H9 (cell line): ENCODE measurements around the gene CEP85L. TPM values are rescaled to one million over a fixed set of nuclear protein-coding genes. Genes with fewer than 3 reads are reported as not detected.

Experiments
- DNase-seq: peaks from one replicate; pipeline ENCODE4 v3.0.0-alpha.2; 2017
- H2AFZ ChIP-seq: one replicate; pipeline ENCODE4 v1.6.1; 2013; ENCODE audit warnings: mild to moderate bottlenecking, low read length, control low read depth, moderate library complexity
- H2AK5ac ChIP-seq: 2 replicates; pipeline ENCODE4 v1.6.1; 2013; ENCODE audit warnings: low read length, control low read depth, mixed read lengths; ENCODE audit not compliant: insufficient read length
- H2BK120ac ChIP-seq: one replicate; pipeline ENCODE4 v1.6.1; 2013; ENCODE audit warnings: low read depth, mild to moderate bottlenecking, low read length, control low read depth, inconsistent platforms; ENCODE audit not compliant: poor library complexity, severe bottlenecking
- H2BK12ac ChIP-seq: 2 replicates; pipeline ENCODE4 v1.6.1; 2013; ENCODE audit warnings: low read length, control low read depth, mixed read lengths, low read depth; ENCODE audit not compliant: insufficient read length
- H2BK15ac ChIP-seq: 2 replicates; pipeline ENCODE4 v1.6.1; 2013; ENCODE audit warnings: low read depth, low read length, control low read depth
- H2BK20ac ChIP-seq: one replicate; pipeline ENCODE4 v1.6.1; 2013; ENCODE audit warnings: low read depth, mild to moderate bottlenecking, low read length, control low read depth, inconsistent platforms; ENCODE audit not compliant: poor library complexity, severe bottlenecking
- H2BK5ac ChIP-seq: 2 replicates; pipeline ENCODE4 v1.6.1; 2013; ENCODE audit warnings: low read length, control low read depth, mixed read lengths; ENCODE audit not compliant: insufficient read length
- H3K14ac ChIP-seq: 2 replicates; pipeline ENCODE4 v1.6.1; 2013; ENCODE audit warnings: low read length, control low read depth; ENCODE audit not compliant: insufficient read depth
- H3K18ac ChIP-seq: 2 replicates; pipeline ENCODE4 v1.6.1; 2013; ENCODE audit warnings: low read depth, mild to moderate bottlenecking, mixed read lengths, low read length, control low read depth; ENCODE audit not compliant: insufficient read length
- H3K23ac ChIP-seq: 2 replicates; pipeline ENCODE4 v1.6.1; 2013; ENCODE audit warnings: low read length, control low read depth, mixed read lengths, low read depth; ENCODE audit not compliant: insufficient read length
- H3K23me2 ChIP-seq: 2 replicates; pipeline ENCODE4 v1.6.1; 2013; ENCODE audit warnings: low read depth, mild to moderate bottlenecking, mixed read lengths, low read length, control low read depth; ENCODE audit not compliant: insufficient read length, poor library complexity, severe bottlenecking
- H3K27ac ChIP-seq: 2 replicates; pipeline ENCODE4 v1.5.1; 2013; ENCODE audit warnings: low read length, control low read depth, mixed read lengths, low read depth; ENCODE audit not compliant: insufficient read length
- H3K27me3 ChIP-seq: 2 replicates; pipeline ENCODE4 v1.6.1; 2013; ENCODE audit warnings: low read length, control low read depth, inconsistent platforms; ENCODE audit not compliant: insufficient read depth
- H3K4ac ChIP-seq: 2 replicates; pipeline ENCODE4 v1.6.1; 2013; ENCODE audit warnings: low read depth, mild to moderate bottlenecking, control low read depth, inconsistent platforms, low read length, moderate library complexity
- H3K4me1 ChIP-seq: 2 replicates; pipeline ENCODE4 v1.6.1; 2013; ENCODE audit warnings: low read length, control low read depth, inconsistent platforms; ENCODE audit not compliant: insufficient read depth
- H3K4me2 ChIP-seq: 2 replicates; pipeline ENCODE4 v1.6.1; 2013; ENCODE audit warnings: low read length, control low read depth, mixed read lengths; ENCODE audit not compliant: insufficient read length, insufficient read depth
- H3K56ac ChIP-seq: 2 replicates; pipeline ENCODE4 v1.6.1; 2013; ENCODE audit warnings: low read depth, mild to moderate bottlenecking, mixed read lengths, low read length, control low read depth; ENCODE audit not compliant: insufficient read length
- H3K79me1 ChIP-seq: 2 replicates; pipeline ENCODE4 v1.6.1; 2013; ENCODE audit warnings: low read depth, mild to moderate bottlenecking, moderate library complexity, low read length, control low read depth, inconsistent platforms; ENCODE audit not compliant: insufficient read depth, poor library complexity, severe bottlenecking
- H3K79me2 ChIP-seq: 2 replicates; pipeline ENCODE4 v1.6.1; 2013; ENCODE audit warnings: low read length, control low read depth, inconsistent platforms; ENCODE audit not compliant: insufficient read depth
- H3K9ac ChIP-seq: 2 replicates; pipeline ENCODE4 v1.6.1; 2013; ENCODE audit warnings: low read length, control low read depth, mixed read lengths; ENCODE audit not compliant: insufficient read length; ENCODE audit errors: extremely low read depth
- H3K9me3 ChIP-seq: one replicate; pipeline ENCODE4 v1.6.1; 2013; ENCODE audit warnings: low read depth, low read length, inconsistent platforms; ENCODE audit not compliant: control insufficient read depth
- H3T11ph ChIP-seq: one replicate; pipeline ENCODE4 v1.6.1; 2013; ENCODE audit warnings: mild to moderate bottlenecking, low read length, control low read depth, inconsistent platforms
- H4K20me1 ChIP-seq: one replicate; pipeline ENCODE4 v1.6.1; 2013; ENCODE audit not compliant: control insufficient read depth, insufficient read length, insufficient read depth
- H4K5ac ChIP-seq: 2 replicates; pipeline ENCODE4 v1.6.1; 2013; ENCODE audit warnings: low read depth, mild to moderate bottlenecking, mixed read lengths, low read length, control low read depth; ENCODE audit not compliant: insufficient read length
- H4K8ac ChIP-seq: replicated peaks from 2 replicates; pipeline ENCODE4 v1.6.1; 2013; ENCODE audit warnings: low read length, control low read depth, mixed read lengths, low read depth; ENCODE audit not compliant: insufficient read length
- H4K91ac ChIP-seq: 2 replicates; pipeline ENCODE4 v1.6.1; 2013; ENCODE audit warnings: low read depth, mild to moderate bottlenecking, moderate library complexity, mixed read lengths, low read length, control low read depth; ENCODE audit not compliant: insufficient read length
- H3K27ac Mint-ChIP-seq, 3 experiments: 2 replicates in 2 of 3; 3 replicates in 1 of 3; pipeline ENCODE4 v1.8.0; 2020 to 2021; ENCODE audit warnings: mixed read lengths in 3 of 3, mild to moderate bottlenecking in 1 of 3, moderate library complexity in 1 of 3
- H3K27me3 Mint-ChIP-seq: 2 replicates; pipeline ENCODE4 v1.8.0; 2021; ENCODE audit warnings: low read depth, mild to moderate bottlenecking, moderate library complexity, mixed read lengths
- H3K36me3 Mint-ChIP-seq, 3 experiments: 2 replicates in 2 of 3; 3 replicates in 1 of 3; pipeline ENCODE4 v1.8.0; 2020 to 2021; ENCODE audit warnings: low read depth in 3 of 3, mixed read lengths in 3 of 3; ENCODE audit not compliant: insufficient read depth in 1 of 3
- H3K4me1 Mint-ChIP-seq, 2 experiments: 2 replicates each; pipeline ENCODE4 v1.8.0; 2020; ENCODE audit warnings: mixed read lengths in 2 of 2
- H3K4me3 Mint-ChIP-seq, 2 experiments: 2 replicates in 1 of 2; 3 replicates in 1 of 2; pipeline ENCODE4 v1.8.0; 2020 to 2021; ENCODE audit warnings: mild to moderate bottlenecking in 2 of 2, mixed read lengths in 2 of 2, moderate library complexity in 1 of 2
- H3K9me3 Mint-ChIP-seq, 2 experiments: 2 replicates in 1 of 2; 3 replicates in 1 of 2; pipeline ENCODE4 v1.8.0; 2020; ENCODE audit warnings: mild to moderate bottlenecking in 2 of 2, mixed read lengths in 2 of 2, moderate library complexity in 1 of 2
- CTCF ChIP-seq: fragments of 200-600 bp; sonication (generic); conservative IDR thresholded peaks from 3 replicates; pipeline ENCODE4 v1.8.0; 2021; ENCODE audit warnings: antibody characterized with exemption, mild to moderate bottlenecking
- WGBS: extraction: QIAGEN DNeasy Blood & Tissue Kit; methylation state at CpG from one replicate; pipeline ENCODE4 v1.1.7; 2013; ENCODE audit warnings: missing lambda C conversion rate, low lambda C conversion rate, mixed read lengths; ENCODE audit not compliant: insufficient read length; ENCODE audit errors: extremely low coverage; 5-methylcytosine and 5-hydroxymethylcytosine counted together
- total RNA-seq: library from RNA; stranded (reverse); gene quantifications from 2 replicates; pipeline ENCODE4 v1.2.1, GENCODE V29; 2021

The CEP85L gene
- total RNA-seq, 1 experiment from 2014 or later, result 3.8 TPM

- no peak overlapping the region for H2BK120ac ChIP-seq
- H3K23me2 ChIP-seq, result no peaks in the 10 kb centered on the region
- peaks cover 0 to 2% of the 10 kb centered on the region in 2 experiments; a peak in 1 of 4 replicates for H3K4me1 Mint-ChIP-seq
- H4K8ac ChIP-seq, result no peak overlapping the region
- no peak for TF ChIP-seq CTCF
- no peaks in the 10 kb centered on the region; the same call in 1 of the 2 replicates for H3K27me3 Mint-ChIP-seq
- H3T11ph ChIP-seq, result no peak overlapping the region
- H2BK15ac ChIP-seq, result no peak overlapping the region
- H3K79me1 ChIP-seq, result no peaks in the 10 kb centered on the region
- no peaks in the 10 kb centered on the region for H3K4me1 ChIP-seq
- H2AK5ac ChIP-seq, result no peak overlapping the region
- H2BK12ac ChIP-seq, result no peak overlapping the region
- H3K9me3 ChIP-seq, result no peaks in the 10 kb centered on the region
- no peak overlapping the region for H3K9ac ChIP-seq
- H3K27ac Mint-ChIP-seq, result no peak overlapping the region
- H4K5ac ChIP-seq, result no peak overlapping the region
- H3K23ac ChIP-seq, result no peak overlapping the region
- no peak for DNase-seq
- H3K18ac ChIP-seq, result no peak overlapping the region
- H3K27me3 ChIP-seq, result no peaks in the 10 kb centered on the region
- H4K91ac ChIP-seq, result no peak overlapping the region
- no peak overlapping the region for H3K4ac ChIP-seq
- H3K56ac ChIP-seq, result no peak overlapping the region
- no peak overlapping the region for H3K27ac ChIP-seq
- no CpG with 5 or more reads among the region's 1 CpG for WGBS
- no peak overlapping the region for H2BK20ac ChIP-seq
- H2BK5ac ChIP-seq, result no peak overlapping the region
- H3K14ac ChIP-seq, result no peak overlapping the region
- no peaks in the 10 kb centered on the region for H3K79me2 ChIP-seq
- no peaks in the 10 kb centered on the region for H3K9me3 Mint-ChIP-seq
- H2AFZ ChIP-seq, result no peak overlapping the region
- no peaks in the 10 kb centered on the region for H3K36me3 Mint-ChIP-seq
- no peaks in the 10 kb centered on the region for H4K20me1 ChIP-seq
- no peak overlapping the region for H3K4me2 ChIP-seq
- no peak overlapping the region for H3K4me3 Mint-ChIP-seq
Measured at GRCh38 chr6:118675225-118675624, 23.8 kb upstream of the CEP85L start.
